H9 (cell line): ENCODE measurements around the gene GAK. TPM values are rescaled to one million over a fixed set of nuclear protein-coding genes. Genes with fewer than 3 reads are reported as not detected.

Experiments
- DNase-seq: peaks from one replicate; pipeline ENCODE4 v3.0.0-alpha.2; 2017
- H2AFZ ChIP-seq: one replicate; pipeline ENCODE4 v1.6.1; 2013; ENCODE audit warnings: mild to moderate bottlenecking, low read length, control low read depth, moderate library complexity
- H2AK5ac ChIP-seq: 2 replicates; pipeline ENCODE4 v1.6.1; 2013; ENCODE audit warnings: low read length, control low read depth, mixed read lengths; ENCODE audit not compliant: insufficient read length
- H2BK120ac ChIP-seq: one replicate; pipeline ENCODE4 v1.6.1; 2013; ENCODE audit warnings: low read depth, mild to moderate bottlenecking, low read length, control low read depth, inconsistent platforms; ENCODE audit not compliant: poor library complexity, severe bottlenecking
- H2BK12ac ChIP-seq: 2 replicates; pipeline ENCODE4 v1.6.1; 2013; ENCODE audit warnings: low read length, control low read depth, mixed read lengths, low read depth; ENCODE audit not compliant: insufficient read length
- H2BK15ac ChIP-seq: 2 replicates; pipeline ENCODE4 v1.6.1; 2013; ENCODE audit warnings: low read depth, low read length, control low read depth
- H2BK20ac ChIP-seq: one replicate; pipeline ENCODE4 v1.6.1; 2013; ENCODE audit warnings: low read depth, mild to moderate bottlenecking, low read length, control low read depth, inconsistent platforms; ENCODE audit not compliant: poor library complexity, severe bottlenecking
- H2BK5ac ChIP-seq: 2 replicates; pipeline ENCODE4 v1.6.1; 2013; ENCODE audit warnings: low read length, control low read depth, mixed read lengths; ENCODE audit not compliant: insufficient read length
- H3K14ac ChIP-seq: 2 replicates; pipeline ENCODE4 v1.6.1; 2013; ENCODE audit warnings: low read length, control low read depth; ENCODE audit not compliant: insufficient read depth
- H3K18ac ChIP-seq: 2 replicates; pipeline ENCODE4 v1.6.1; 2013; ENCODE audit warnings: low read depth, mild to moderate bottlenecking, mixed read lengths, low read length, control low read depth; ENCODE audit not compliant: insufficient read length
- H3K23ac ChIP-seq: 2 replicates; pipeline ENCODE4 v1.6.1; 2013; ENCODE audit warnings: low read length, control low read depth, mixed read lengths, low read depth; ENCODE audit not compliant: insufficient read length
- H3K23me2 ChIP-seq: 2 replicates; pipeline ENCODE4 v1.6.1; 2013; ENCODE audit warnings: low read depth, mild to moderate bottlenecking, mixed read lengths, low read length, control low read depth; ENCODE audit not compliant: insufficient read length, poor library complexity, severe bottlenecking
- H3K27ac ChIP-seq: 2 replicates; pipeline ENCODE4 v1.5.1; 2013; ENCODE audit warnings: low read length, control low read depth, mixed read lengths, low read depth; ENCODE audit not compliant: insufficient read length
- H3K27me3 ChIP-seq: 2 replicates; pipeline ENCODE4 v1.6.1; 2013; ENCODE audit warnings: low read length, control low read depth, inconsistent platforms; ENCODE audit not compliant: insufficient read depth
- H3K4ac ChIP-seq: 2 replicates; pipeline ENCODE4 v1.6.1; 2013; ENCODE audit warnings: low read depth, mild to moderate bottlenecking, control low read depth, inconsistent platforms, low read length, moderate library complexity
- H3K4me1 ChIP-seq: 2 replicates; pipeline ENCODE4 v1.6.1; 2013; ENCODE audit warnings: low read length, control low read depth, inconsistent platforms; ENCODE audit not compliant: insufficient read depth
- H3K4me2 ChIP-seq: 2 replicates; pipeline ENCODE4 v1.6.1; 2013; ENCODE audit warnings: low read length, control low read depth, mixed read lengths; ENCODE audit not compliant: insufficient read length, insufficient read depth
- H3K56ac ChIP-seq: 2 replicates; pipeline ENCODE4 v1.6.1; 2013; ENCODE audit warnings: low read depth, mild to moderate bottlenecking, mixed read lengths, low read length, control low read depth; ENCODE audit not compliant: insufficient read length
- H3K79me1 ChIP-seq: 2 replicates; pipeline ENCODE4 v1.6.1; 2013; ENCODE audit warnings: low read depth, mild to moderate bottlenecking, moderate library complexity, low read length, control low read depth, inconsistent platforms; ENCODE audit not compliant: insufficient read depth, poor library complexity, severe bottlenecking
- H3K79me2 ChIP-seq: 2 replicates; pipeline ENCODE4 v1.6.1; 2013; ENCODE audit warnings: low read length, control low read depth, inconsistent platforms; ENCODE audit not compliant: insufficient read depth
- H3K9ac ChIP-seq: 2 replicates; pipeline ENCODE4 v1.6.1; 2013; ENCODE audit warnings: low read length, control low read depth, mixed read lengths; ENCODE audit not compliant: insufficient read length; ENCODE audit errors: extremely low read depth
- H3K9me3 ChIP-seq: one replicate; pipeline ENCODE4 v1.6.1; 2013; ENCODE audit warnings: low read depth, low read length, inconsistent platforms; ENCODE audit not compliant: control insufficient read depth
- H3T11ph ChIP-seq: one replicate; pipeline ENCODE4 v1.6.1; 2013; ENCODE audit warnings: mild to moderate bottlenecking, low read length, control low read depth, inconsistent platforms
- H4K20me1 ChIP-seq: one replicate; pipeline ENCODE4 v1.6.1; 2013; ENCODE audit not compliant: control insufficient read depth, insufficient read length, insufficient read depth
- H4K5ac ChIP-seq: 2 replicates; pipeline ENCODE4 v1.6.1; 2013; ENCODE audit warnings: low read depth, mild to moderate bottlenecking, mixed read lengths, low read length, control low read depth; ENCODE audit not compliant: insufficient read length
- H4K8ac ChIP-seq: replicated peaks from 2 replicates; pipeline ENCODE4 v1.6.1; 2013; ENCODE audit warnings: low read length, control low read depth, mixed read lengths, low read depth; ENCODE audit not compliant: insufficient read length
- H4K91ac ChIP-seq: 2 replicates; pipeline ENCODE4 v1.6.1; 2013; ENCODE audit warnings: low read depth, mild to moderate bottlenecking, moderate library complexity, mixed read lengths, low read length, control low read depth; ENCODE audit not compliant: insufficient read length
- H3K27ac Mint-ChIP-seq, 3 experiments: 2 replicates in 2 of 3; 3 replicates in 1 of 3; pipeline ENCODE4 v1.8.0; 2020 to 2021; ENCODE audit warnings: mixed read lengths in 3 of 3, mild to moderate bottlenecking in 1 of 3, moderate library complexity in 1 of 3
- H3K27me3 Mint-ChIP-seq: 2 replicates; pipeline ENCODE4 v1.8.0; 2021; ENCODE audit warnings: low read depth, mild to moderate bottlenecking, moderate library complexity, mixed read lengths
- H3K36me3 Mint-ChIP-seq, 3 experiments: 2 replicates in 2 of 3; 3 replicates in 1 of 3; pipeline ENCODE4 v1.8.0; 2020 to 2021; ENCODE audit warnings: low read depth in 3 of 3, mixed read lengths in 3 of 3; ENCODE audit not compliant: insufficient read depth in 1 of 3
- H3K4me1 Mint-ChIP-seq, 2 experiments: 2 replicates each; pipeline ENCODE4 v1.8.0; 2020; ENCODE audit warnings: mixed read lengths in 2 of 2
- H3K4me3 Mint-ChIP-seq, 2 experiments: 2 replicates in 1 of 2; 3 replicates in 1 of 2; pipeline ENCODE4 v1.8.0; 2020 to 2021; ENCODE audit warnings: mild to moderate bottlenecking in 2 of 2, mixed read lengths in 2 of 2, moderate library complexity in 1 of 2
- H3K9me3 Mint-ChIP-seq, 2 experiments: 2 replicates in 1 of 2; 3 replicates in 1 of 2; pipeline ENCODE4 v1.8.0; 2020; ENCODE audit warnings: mild to moderate bottlenecking in 2 of 2, mixed read lengths in 2 of 2, moderate library complexity in 1 of 2
- CTCF ChIP-seq: fragments of 200-600 bp; sonication (generic); conservative IDR thresholded peaks from 3 replicates; pipeline ENCODE4 v1.8.0; 2021; ENCODE audit warnings: antibody characterized with exemption, mild to moderate bottlenecking
- WGBS: extraction: QIAGEN DNeasy Blood & Tissue Kit; methylation state at CpG from one replicate; pipeline ENCODE4 v1.1.7; 2013; ENCODE audit warnings: missing lambda C conversion rate, low lambda C conversion rate, mixed read lengths; ENCODE audit not compliant: insufficient read length; ENCODE audit errors: extremely low coverage; 5-methylcytosine and 5-hydroxymethylcytosine counted together
- total RNA-seq: library from RNA; stranded (reverse); gene quantifications from 2 replicates; pipeline ENCODE4 v1.2.1, GENCODE V29; 2021

The GAK gene
- total RNA-seq, 1 experiment from 2014 or later, result 80.7 TPM

GRCh38 chr4:883377-884095 lies 48.6 kb downstream of the GAK start:
- no peak overlapping the region for H3K4me2 ChIP-seq
- Mint-ChIP-seq H3K4me1 (no peaks in the 10 kb centered on the region), H3K9me3 (peaks cover 2 to 4% of the 10 kb centered on the region in 2 experiments; a peak in 2 of 5 replicates), H3K36me3 (peaks cover 13 to 45% (median 43%) of the 10 kb centered on the region in 3 experiments; a peak in 6 of 7 replicates), H3K27ac (no peak overlapping the region; a peak in 2 of 7 replicates), H3K4me3 (no peak overlapping the region), H3K27me3 (no peaks in the 10 kb centered on the region)
- no peak overlapping the region for H2BK20ac ChIP-seq
- H3K14ac ChIP-seq, result no peak overlapping the region
- no peaks in the 10 kb centered on the region for H3K79me1 ChIP-seq
- no peak for DNase-seq
- H2BK120ac ChIP-seq, result no peak overlapping the region
- H3K79me2 ChIP-seq, result no peaks in the 10 kb centered on the region
- H3K4me1 ChIP-seq, result no peaks in the 10 kb centered on the region
- H3K56ac ChIP-seq, result no peak overlapping the region
- no peak overlapping the region for H4K5ac ChIP-seq
- no peak overlapping the region for H2BK5ac ChIP-seq
- H4K91ac ChIP-seq, result no peak overlapping the region
- H4K20me1 ChIP-seq, result no peaks in the 10 kb centered on the region
- no peaks in the 10 kb centered on the region for H3K9me3 ChIP-seq
- H3K9ac ChIP-seq, result no peak overlapping the region
- no peak overlapping the region for H3K27ac ChIP-seq
- no peak overlapping the region for H2AFZ ChIP-seq
- no peaks in the 10 kb centered on the region for H3K23me2 ChIP-seq
- no peak overlapping the region for H2BK15ac ChIP-seq
- no peak overlapping the region for H3T11ph ChIP-seq
- no peak for TF ChIP-seq CTCF
- H3K27me3 ChIP-seq, result no peaks in the 10 kb centered on the region
- no CpG with 5 or more reads among the region's 26 CpGs for WGBS
- H3K4ac ChIP-seq, result no peak overlapping the region
- no peak overlapping the region for H2BK12ac ChIP-seq
- no peak overlapping the region for H2AK5ac ChIP-seq
- no peak overlapping the region for H3K23ac ChIP-seq
- H4K8ac ChIP-seq, result no peak overlapping the region
- no peak overlapping the region for H3K18ac ChIP-seq
